Thymus (tissue), 11 donors: Measurements from ENCODE around the gene USPL1. TPM values are rescaled to one million over a fixed set of nuclear protein-coding genes. Genes with fewer than 3 reads are reported as not detected.
"Not testable (repeated sequence)": the region's sequence is repeated elsewhere in the genome, so short reads cannot be mapped to it uniquely, and the experiment has no call there.

Source experiments
- DNase-seq, 9 donors: peaks; one replicate each; pipeline ENCODE4 v3.0.0-alpha.2; 2013; ENCODE audit warnings: low spot score in 9 of 9, low read depth in 6 of 9, missing footprints in 1 of 9
- H3K27ac ChIP-seq, 2 donors: one replicate each; pipeline ENCODE4 v1.5.1; 2013; ENCODE audit warnings: control low read depth in 1 of 2, low read depth in 1 of 2, low read length in 1 of 2, mild to moderate bottlenecking in 1 of 2, moderate library complexity in 1 of 2
- H3K27me3 ChIP-seq, 2 donors: one replicate each; pipeline ENCODE4 v1.5.1; 2013; ENCODE audit warnings: low read length in 1 of 2; ENCODE audit not compliant: control insufficient read depth in 2 of 2, insufficient read depth in 1 of 2
- H3K36me3 ChIP-seq, 2 donors: one replicate each; pipeline ENCODE4 v1.5.1; 2013; ENCODE audit warnings: low read length in 1 of 2, mild to moderate bottlenecking in 1 of 2, moderate library complexity in 1 of 2; ENCODE audit not compliant: control insufficient read depth in 2 of 2, insufficient read depth in 2 of 2
- H3K4me1 ChIP-seq, 2 donors: one replicate each; pipeline ENCODE4 v1.5.1; 2013; ENCODE audit warnings: low read length in 2 of 2; ENCODE audit not compliant: control insufficient read depth in 2 of 2, insufficient read depth in 2 of 2
- H3K4me3 ChIP-seq, 2 donors: one replicate each; pipeline ENCODE4 v1.5.1; 2013; ENCODE audit warnings: low read length in 2 of 2, control low read depth in 1 of 2, mild to moderate bottlenecking in 1 of 2
- H3K9me3 ChIP-seq, 2 donors: one replicate each; pipeline ENCODE4 v1.5.1; 2013; ENCODE audit warnings: low read length in 1 of 2, mild to moderate bottlenecking in 1 of 2; ENCODE audit not compliant: control insufficient read depth in 2 of 2, insufficient read depth in 1 of 2
- WGBS: extraction: QIAGEN DNeasy Blood & Tissue Kit; methylation state at CpG from one replicate; pipeline ENCODE4 v1.1.7; 2013; 5-methylcytosine and 5-hydroxymethylcytosine counted together
- polyA plus RNA-seq: library from polyadenylated mRNA; stranded (reverse); fragments of 200-250 nt; gene quantifications from one replicate; pipeline ENCODE4 v1.2.3, GENCODE V29; 2013
- total RNA-seq: library from RNA; stranded (reverse); fragments of 120-200 nt; gene quantifications from one replicate; pipeline ENCODE4 v1.2.4, GENCODE V29; 2013
- donor health status: healthy.

Gene USPL1
- total and polyA plus RNA-seq, 2 donors: 18.4 to 19.3 TPM

- H3K36me3 ChIP-seq: peaks cover 29 to 74% of the 10 kb centered on the region in 2 donors
- no peak overlapping the region for H3K27ac ChIP-seq
- no peak for DNase-seq
- H3K9me3 ChIP-seq: no peaks in the 10 kb centered on the region
- H3K4me3 ChIP-seq: no peak overlapping the region
- no peaks in the 10 kb centered on the region for H3K4me1 ChIP-seq
- no peaks in the 10 kb centered on the region for H3K27me3 ChIP-seq
Measured at GRCh38 chr13:30645629-30646028, 27.9 kb downstream of the USPL1 start.

- Histone ChIP-seq H3K9me3 (no peaks in the 10 kb centered on the region), H3K27me3 (no peaks in the 10 kb centered on the region), H3K36me3 (peaks cover 32 to 68% of the 10 kb centered on the region in 2 donors), H3K27ac (no peak overlapping the region), H3K4me1 (no peaks in the 10 kb centered on the region), H3K4me3 (no peak overlapping the region)
- 99% methylated on average over 3 of the region's 3 CpGs for WGBS
- no peak for DNase-seq
Measured at GRCh38 chr13:30647420-30647819, 29.7 kb downstream of the USPL1 start.

GRCh38 chr13:30647824-30648521 is 30.3 kb downstream of the USPL1 start:
- Histone ChIP-seq H3K27me3 (no peaks in the 10 kb centered on the region), H3K4me3 (no peak overlapping the region), H3K9me3 (no peaks in the 10 kb centered on the region), H3K4me1 (no peaks in the 10 kb centered on the region), H3K27ac (no peak overlapping the region), H3K36me3 (peaks cover 29 to 68% of the 10 kb centered on the region in 2 donors)
- 98% methylated on average over 6 of the region's 6 CpGs for WGBS
- no peak for DNase-seq

GRCh38 chr13:30648522-30649012 is 30.8 kb downstream of the USPL1 start:
- Histone ChIP-seq H3K9me3 (no peaks in the 10 kb centered on the region), H3K4me1 (no peaks in the 10 kb centered on the region), H3K27ac (no peak overlapping the region), H3K36me3 (peaks cover 23 to 62% of the 10 kb centered on the region in 2 donors), H3K4me3 (no peak overlapping the region), H3K27me3 (no peaks in the 10 kb centered on the region)
- 93% methylated on average over 4 of the region's 4 CpGs for WGBS
- no peak for DNase-seq

- not testable (repeated sequence) for H3K9me3 ChIP-seq, H3K27ac ChIP-seq, H3K4me1 ChIP-seq, H3K4me3 ChIP-seq, H3K27me3 ChIP-seq, DNase-seq
- peaks cover 16 to 51% of the 10 kb centered on the region in 2 donors for H3K36me3 ChIP-seq
- 97% methylated on average over 5 of the region's 5 CpGs for WGBS
Measured at GRCh38 chr13:30651648-30652047, 33.9 kb downstream of the USPL1 start.

- H3K4me3 ChIP-seq: no peak overlapping the region
- 83% methylated on average over 1 of the region's 1 CpG for WGBS
- no peaks in the 10 kb centered on the region for H3K27me3 ChIP-seq
- H3K9me3 ChIP-seq: no peaks in the 10 kb centered on the region
- DNase-seq: no peak
- H3K36me3 ChIP-seq: peaks cover 16 to 49% of the 10 kb centered on the region in 2 donors
- H3K4me1 ChIP-seq: peaks cover 0 to 3% of the 10 kb centered on the region in 2 donors
- no peak overlapping the region for H3K27ac ChIP-seq
Measured at GRCh38 chr13:30652746-30653386, 35.1 kb downstream of the USPL1 start.

- no peaks in the 10 kb centered on the region for H3K9me3 ChIP-seq
- H3K4me3 ChIP-seq: no peak overlapping the region
- DNase-seq: peak in 4 of 9 donors; percentile 2 to 48 (median 14)
- no peaks in the 10 kb centered on the region for H3K27me3 ChIP-seq
- peaks cover 0 to 3% of the 10 kb centered on the region in 2 donors for H3K4me1 ChIP-seq
- H3K27ac ChIP-seq: no peak overlapping the region
- WGBS: 12% methylated on average over 1 of the region's 1 CpG
- H3K36me3 ChIP-seq: peaks cover 26 to 51% of the 10 kb centered on the region in 2 donors
Measured at GRCh38 chr13:30654430-30654829, 36.7 kb downstream of the USPL1 start.

GRCh38 chr13:30656178-30656577 is 38.5 kb downstream of the USPL1 start:
- no peak overlapping the region for H3K4me3 ChIP-seq
- H3K9me3 ChIP-seq: no peaks in the 10 kb centered on the region
- WGBS: 99% methylated on average over 3 of the region's 3 CpGs
- peaks cover 21 to 53% of the 10 kb centered on the region in 2 donors for H3K36me3 ChIP-seq
- H3K27ac ChIP-seq: no peak overlapping the region
- no peaks in the 10 kb centered on the region for H3K27me3 ChIP-seq
- H3K4me1 ChIP-seq: peaks cover 0 to 3% of the 10 kb centered on the region in 2 donors
- no peak for DNase-seq

- no peak overlapping the region for H3K4me3 ChIP-seq
- H3K4me1 ChIP-seq: no peaks in the 10 kb centered on the region
- H3K27me3 ChIP-seq: no peaks in the 10 kb centered on the region
- DNase-seq: no peak
- H3K36me3 ChIP-seq: peaks cover 21 to 46% of the 10 kb centered on the region in 2 donors
- H3K9me3 ChIP-seq: no peaks in the 10 kb centered on the region
- no peak overlapping the region for H3K27ac ChIP-seq
- 96% methylated on average over 7 of the region's 7 CpGs for WGBS
Measured at GRCh38 chr13:30659980-30660379, 42.3 kb downstream of the USPL1 start.
